Cardiac atrium fibroblast (primary cell): ENCODE measurements around the gene PABPC1L. TPM values are rescaled to one million over a fixed set of nuclear protein-coding genes. Genes with fewer than 3 reads are reported as not detected.

Experiments used
- total RNA-seq: library from RNA; depleted of rRNA; stranded (reverse); fragments of >200 nt; gene quantifications from 2 replicates; pipeline ENCODE4 v1.2.3, GENCODE V29; 2015

PABPC1L gene
- total RNA-seq = 11.6 and 20.1 TPM in 2 replicates

DNA sequence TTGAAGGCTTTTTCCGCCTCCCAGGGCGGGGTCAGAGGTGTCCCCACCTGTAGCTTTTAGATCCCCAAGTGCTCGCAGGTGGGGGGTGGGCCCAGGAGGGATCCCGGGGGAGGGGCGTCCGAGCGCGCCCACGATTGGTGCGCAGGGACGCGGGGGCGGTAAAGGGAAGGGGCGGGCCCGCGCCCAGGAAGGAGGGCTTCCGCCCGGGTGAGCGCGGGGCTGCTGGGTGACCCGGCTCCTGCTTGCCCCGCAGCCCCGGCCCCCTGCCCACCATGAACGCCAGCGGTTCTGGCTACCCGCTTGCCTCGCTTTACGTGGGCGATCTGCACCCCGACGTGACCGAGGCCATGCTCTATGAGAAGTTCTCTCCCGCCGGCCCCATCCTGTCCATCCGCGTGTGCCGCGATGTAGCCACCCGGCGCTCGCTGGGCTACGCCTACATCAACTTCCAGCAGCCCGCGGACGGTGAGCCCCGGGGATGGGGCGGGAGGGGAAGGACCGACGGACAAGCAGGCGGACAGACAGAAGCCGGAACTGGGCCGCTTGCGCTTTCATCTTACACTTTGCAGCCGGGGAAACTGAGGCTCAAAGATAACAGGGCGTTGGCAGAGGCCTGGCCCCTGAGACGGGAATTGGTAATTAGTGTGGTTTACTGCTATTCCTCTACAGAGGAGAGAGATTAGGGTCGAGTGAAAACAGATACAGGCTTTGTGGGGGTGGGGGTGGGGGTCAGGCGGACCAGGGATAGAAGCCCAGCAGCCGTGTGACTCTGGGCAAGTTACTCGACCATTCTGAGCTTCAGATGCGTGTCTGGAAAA lies at the start of gene PABPC1L:
Gene PABPC1L (plus strand): TSS at position 189 of the 818 bp plus-strand sequence. CDS start 84 bp downstream, at position 273.

GRCh38 chr20:44885392-44886265 lies 24.2 kb upstream of the PABPC1L start, which contains the start of gene YWHAB:
Gene YWHAB, plus strand, starts transcription at chr20:44885705. Its CDS starts 15,829 bp downstream, at chr20:44901534.

DNA sequence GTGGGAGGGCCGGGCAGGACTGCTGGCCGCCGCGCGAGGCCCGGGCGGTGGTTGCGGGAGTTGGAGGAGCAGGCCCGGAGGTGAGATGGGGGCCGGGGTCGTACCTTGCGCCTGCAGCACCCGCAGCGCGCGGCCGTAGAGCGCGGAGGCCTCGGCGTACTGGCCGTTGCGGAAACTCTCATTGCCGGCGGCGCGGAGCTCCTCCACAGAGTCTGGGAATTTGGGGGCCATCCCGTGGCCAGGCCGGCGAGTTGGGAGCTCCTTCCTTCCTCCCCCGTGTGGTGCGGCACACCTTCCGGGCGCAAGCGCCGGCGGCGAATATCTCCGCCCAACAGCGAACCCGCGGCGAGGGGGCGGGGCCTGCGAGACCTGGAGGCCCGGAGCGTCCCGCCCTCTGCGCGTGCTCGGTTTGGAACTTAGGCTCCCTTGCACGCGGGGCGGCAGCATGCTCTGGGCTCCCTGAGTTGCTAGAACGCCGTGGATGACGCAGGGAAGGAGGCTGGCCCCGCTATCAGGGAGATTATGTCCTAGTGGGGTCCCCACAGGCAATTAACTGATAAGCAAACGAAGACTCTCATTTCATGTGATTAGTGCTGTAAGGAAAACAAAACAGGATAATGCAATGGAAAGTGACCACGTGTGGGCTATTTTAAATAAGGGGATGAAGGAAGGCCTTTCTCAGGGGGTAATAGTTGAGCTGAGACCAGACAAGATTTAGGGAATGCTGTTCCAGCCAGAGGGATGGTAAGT lies 50.4 kb downstream of the PABPC1L start, which contains the start of gene TOMM34:
Gene TOMM34 (minus strand): TSS at position 295 of the 750 bp plus-strand sequence. CDS start 64 bp downstream, at position 231.

DNA sequence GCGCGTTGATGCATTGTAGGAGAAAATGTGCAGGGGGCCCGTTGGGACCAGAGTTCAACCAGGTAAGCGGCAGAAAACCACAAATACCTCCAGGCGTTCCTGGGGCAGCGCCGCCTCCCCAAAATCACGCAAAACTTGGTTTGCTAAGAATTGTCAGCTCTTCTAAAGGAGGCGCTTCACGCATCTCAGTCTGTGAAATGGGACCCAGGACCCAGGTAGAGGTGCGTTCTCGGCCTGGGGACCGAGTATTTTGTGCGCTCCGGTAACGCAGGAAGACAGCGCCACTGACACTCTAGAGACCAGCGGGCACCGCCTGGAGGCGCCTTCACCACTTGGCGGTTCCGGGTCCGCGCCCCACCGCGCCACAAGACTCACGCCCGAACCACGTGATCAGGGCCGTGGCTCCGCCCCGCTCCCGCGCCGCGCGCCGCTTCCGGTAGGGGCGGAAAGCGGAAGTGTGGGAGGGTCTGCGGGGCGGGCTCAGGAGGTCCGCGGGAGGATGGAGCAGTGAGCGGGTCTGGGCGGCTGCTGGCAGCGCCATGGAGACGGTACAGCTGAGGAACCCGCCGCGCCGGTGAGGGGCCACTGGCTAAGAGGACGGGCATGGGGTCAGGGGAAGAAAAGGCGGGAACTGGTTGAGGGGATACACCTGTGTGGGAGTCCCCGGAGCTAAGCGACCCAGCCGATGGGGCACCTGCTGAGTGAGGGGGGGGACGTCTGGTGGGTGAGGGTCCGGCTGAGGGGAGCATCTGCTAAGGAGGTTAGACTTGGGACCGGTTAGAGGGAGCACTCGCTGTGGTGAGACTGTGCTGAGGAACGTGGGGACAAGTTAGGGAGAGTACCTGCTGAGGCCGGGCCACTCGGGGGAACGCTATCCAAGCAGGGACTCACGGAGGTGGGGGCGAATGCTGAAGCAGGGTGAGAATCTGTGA lies 56.4 kb downstream of the PABPC1L start, which contains the start of gene STK4:
Gene STK4 (plus strand): TSS at position 483 of the 932 bp plus-strand sequence. CDS start 57 bp downstream, at position 540.

Other genes starting within 250 kb of the PABPC1L start
- 4.1 and 5.8 TPM in 2 replicates for gene CCN5, start 194.7 kb upstream of the PABPC1L start, total RNA-seq
- 0.18 and 1.1 TPM in 2 replicates for gene KCNK15, start 164.2 kb upstream of the PABPC1L start, total RNA-seq
- not detected in 2 replicates for gene RIMS4, start 99.5 kb upstream of the PABPC1L start, total RNA-seq
- gene YWHAB, start 24.4 kb upstream of the PABPC1L start, total RNA-seq = 96.9 and 116 TPM in 2 replicates
- gene TOMM34, start 50.3 kb downstream of the PABPC1L start, total RNA-seq = 22.0 and 42.9 TPM in 2 replicates
- gene STK4, start 56.5 kb downstream of the PABPC1L start, total RNA-seq = 13.5 and 19.8 TPM in 2 replicates
- gene KCNS1, start 191.1 kb downstream of the PABPC1L start, total RNA-seq = 2.3 and 2.4 TPM in 2 replicates
- not detected in 2 replicates for gene WFDC5, start 205.1 kb downstream of the PABPC1L start, total RNA-seq
- not detected in 2 replicates for gene WFDC12, start 214.4 kb downstream of the PABPC1L start, total RNA-seq